ENCODE data around the gene IGFBP3. TPM values are rescaled to one million over a fixed set of nuclear protein-coding genes. Genes with fewer than 3 reads are reported as not detected.

IGFBP3 gene
- total RNA-seq, 1 donor from 2014 or later = 1,747 TPM

DNA sequence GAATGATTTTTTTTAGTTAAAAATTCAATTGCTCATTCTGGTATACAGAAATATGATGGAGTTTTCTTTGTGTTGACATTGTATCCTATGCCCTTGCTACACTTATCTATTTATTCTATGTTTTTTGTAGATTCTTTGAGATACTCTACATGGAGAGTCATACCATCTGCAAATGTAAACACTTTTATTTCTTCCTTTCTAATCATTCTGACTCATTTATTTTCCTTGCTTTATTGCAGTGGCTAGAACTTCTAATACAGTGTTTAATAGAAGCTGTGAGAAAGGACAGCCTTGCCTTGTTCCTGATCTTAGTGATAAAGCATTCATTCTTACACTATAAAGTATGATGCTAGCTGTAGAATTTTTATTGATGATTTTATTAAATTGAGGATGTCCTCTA, 9.9 kb upstream of the IGFBP3 start:
- Mint-ChIP-seq H3K27me3 (ENCODE audit: low read depth) (no peaks in the 10 kb centered on the region), H3K9me3 (ENCODE audit: low read depth) (peaks cover 23% of the 10 kb centered on the region), H3K36me3 (ENCODE audit: low read depth) (peaks cover 1% of the 10 kb centered on the region), H3K4me1 (ENCODE audit: low read depth) (peaks cover 14% of the 10 kb centered on the region), H3K27ac (ENCODE audit: unreplicated experiment) (no peak overlapping the region), H3K4me3 (ENCODE audit: unreplicated experiment) (no peak overlapping the region)
- no peak for DNase-seq (ENCODE audit: low spot score)
- TF ChIP-seq, protein P1, sequence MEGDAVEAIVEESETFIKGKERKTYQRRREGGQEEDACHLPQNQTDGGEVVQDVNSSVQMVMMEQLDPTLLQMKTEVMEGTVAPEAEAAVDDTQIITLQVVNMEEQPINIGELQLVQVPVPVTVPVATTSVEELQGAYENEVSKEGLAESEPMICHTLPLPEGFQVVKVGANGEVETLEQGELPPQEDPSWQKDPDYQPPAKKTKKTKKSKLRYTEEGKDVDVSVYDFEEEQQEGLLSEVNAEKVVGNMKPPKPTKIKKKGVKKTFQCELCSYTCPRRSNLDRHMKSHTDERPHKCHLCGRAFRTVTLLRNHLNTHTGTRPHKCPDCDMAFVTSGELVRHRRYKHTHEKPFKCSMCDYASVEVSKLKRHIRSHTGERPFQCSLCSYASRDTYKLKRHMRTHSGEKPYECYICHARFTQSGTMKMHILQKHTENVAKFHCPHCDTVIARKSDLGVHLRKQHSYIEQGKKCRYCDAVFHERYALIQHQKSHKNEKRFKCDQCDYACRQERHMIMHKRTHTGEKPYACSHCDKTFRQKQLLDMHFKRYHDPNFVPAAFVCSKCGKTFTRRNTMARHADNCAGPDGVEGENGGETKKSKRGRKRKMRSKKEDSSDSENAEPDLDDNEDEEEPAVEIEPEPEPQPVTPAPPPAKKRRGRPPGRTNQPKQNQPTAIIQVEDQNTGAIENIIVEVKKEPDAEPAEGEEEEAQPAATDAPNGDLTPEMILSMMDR (IDR thresholded peaks at IDR 0.05) = no peak

DNA sequence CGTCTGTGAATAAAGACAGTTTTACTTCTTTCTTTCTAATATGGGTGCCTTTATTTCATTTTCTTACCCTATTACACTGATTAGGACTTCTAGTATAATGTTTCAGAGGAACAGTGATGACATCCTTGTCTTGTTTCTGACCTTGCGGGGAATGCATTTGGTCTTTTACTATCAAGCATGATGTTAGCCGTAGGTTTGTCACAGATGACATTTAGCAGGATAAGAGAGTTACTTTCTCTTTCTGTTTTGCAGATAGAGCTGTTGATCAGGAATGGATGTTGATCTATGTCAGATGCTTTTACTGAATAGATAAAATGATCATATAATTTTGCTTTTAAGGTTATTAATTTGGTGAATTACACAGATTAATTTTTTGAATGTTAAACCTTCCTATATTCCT, 6.6 kb upstream of the IGFBP3 start:
- peaks cover 23% of the 10 kb centered on the region for H3K9me3 Mint-ChIP-seq (ENCODE audit: low read depth)
- peaks cover 1% of the 10 kb centered on the region for H3K36me3 Mint-ChIP-seq (ENCODE audit: low read depth)
- no peak overlapping the region for H3K4me3 Mint-ChIP-seq (ENCODE audit: unreplicated experiment)
- TF ChIP-seq, protein P1 (IDR thresholded peaks at IDR 0.05) = no peak
- no peak overlapping the region for H3K27ac Mint-ChIP-seq (ENCODE audit: unreplicated experiment)
- H3K27me3 Mint-ChIP-seq (ENCODE audit: low read depth) = no peaks in the 10 kb centered on the region
- H3K4me1 Mint-ChIP-seq (ENCODE audit: low read depth) = peaks cover 44% of the 10 kb centered on the region
- DNase-seq (ENCODE audit: low spot score) = no peak

DNA sequence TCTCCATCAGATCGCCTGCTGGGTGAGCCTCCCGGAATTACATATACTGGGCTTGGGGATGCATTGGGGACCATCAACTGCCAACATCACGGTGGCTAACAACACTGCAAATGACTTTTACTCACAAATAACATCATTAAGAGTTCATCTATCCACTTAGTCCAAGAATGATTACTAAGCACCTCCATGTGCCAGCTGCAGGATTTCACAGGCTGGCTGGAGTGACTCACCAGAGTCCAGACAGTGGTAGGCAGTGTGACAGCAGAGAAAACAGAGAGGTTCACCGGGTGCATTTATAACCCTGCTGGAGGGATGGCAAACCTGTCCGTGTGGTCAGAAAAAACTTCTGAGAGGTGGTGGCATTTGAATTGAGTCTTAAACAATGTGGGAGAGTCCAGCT, 3.2 kb upstream of the IGFBP3 start:
- no peaks in the 10 kb centered on the region for H3K27me3 Mint-ChIP-seq (ENCODE audit: low read depth)
- no peak for DNase-seq (ENCODE audit: low spot score)
- peaks cover 14% of the 10 kb centered on the region for H3K9me3 Mint-ChIP-seq (ENCODE audit: low read depth)
- TF ChIP-seq, protein P1 (IDR thresholded peaks at IDR 0.05) = peak; percentile 50
- peak overlapping the region; percentile 97 for H3K27ac Mint-ChIP-seq (ENCODE audit: unreplicated experiment)
- H3K4me1 Mint-ChIP-seq (ENCODE audit: low read depth) = peaks cover 68% of the 10 kb centered on the region
- H3K4me3 Mint-ChIP-seq (ENCODE audit: unreplicated experiment) = peak overlapping the region; percentile 17
- peaks cover under 1% of the 10 kb centered on the region for H3K36me3 Mint-ChIP-seq (ENCODE audit: low read depth)

DNA sequence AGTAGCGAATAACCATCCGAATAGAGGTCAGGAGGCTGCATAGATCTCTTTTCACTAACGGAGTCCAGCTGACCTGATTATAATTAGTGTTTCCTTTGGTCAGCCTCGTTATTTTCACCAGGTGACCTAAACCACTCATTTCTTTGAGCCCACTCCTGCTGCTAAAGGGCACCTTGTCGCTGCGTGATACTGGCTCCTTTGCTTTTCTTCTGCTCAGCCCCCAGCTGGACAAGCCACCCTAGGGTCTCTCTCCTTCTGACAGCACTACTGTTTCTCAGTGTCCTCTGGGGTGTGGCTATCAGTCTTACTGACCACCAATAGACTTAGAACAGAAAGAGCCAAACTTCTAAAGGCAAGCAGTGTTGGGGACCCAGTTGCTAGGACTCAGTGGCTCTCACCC, 2.7 kb upstream of the IGFBP3 start:
- Mint-ChIP-seq H3K9me3 (ENCODE audit: low read depth) (peaks cover 10% of the 10 kb centered on the region), H3K4me1 (ENCODE audit: low read depth) (peaks cover 73% of the 10 kb centered on the region), H3K27me3 (ENCODE audit: low read depth) (no peaks in the 10 kb centered on the region), H3K27ac (ENCODE audit: unreplicated experiment) (peak overlapping the region; percentile 97), H3K4me3 (ENCODE audit: unreplicated experiment) (no peak overlapping the region), H3K36me3 (ENCODE audit: low read depth) (peaks cover 2% of the 10 kb centered on the region)
- TF ChIP-seq, protein P1 (IDR thresholded peaks at IDR 0.05) = no peak
- no peak for DNase-seq (ENCODE audit: low spot score)

DNA sequence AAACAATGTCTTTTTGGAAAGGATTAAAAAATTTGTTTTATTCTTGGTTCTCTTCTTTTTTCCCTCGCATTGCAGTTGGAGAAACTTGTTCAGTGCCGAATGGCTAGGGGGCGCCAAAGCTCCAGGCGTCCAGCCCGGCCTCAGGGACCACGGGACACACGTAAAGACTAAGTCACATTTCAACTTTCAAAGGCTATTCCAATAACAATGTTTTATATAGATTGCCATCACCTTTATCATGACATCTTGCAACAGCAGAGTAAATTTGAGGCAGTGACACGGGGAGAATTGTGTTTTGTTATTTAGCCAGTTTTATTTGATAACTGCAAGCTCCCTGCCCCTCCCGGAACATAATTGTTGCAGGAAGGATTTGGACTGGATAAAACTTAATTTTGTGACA, 2.2 kb upstream of the IGFBP3 start:
- H3K27me3 Mint-ChIP-seq (ENCODE audit: low read depth) = no peaks in the 10 kb centered on the region
- peaks cover 4% of the 10 kb centered on the region for H3K9me3 Mint-ChIP-seq (ENCODE audit: low read depth)
- no peak for DNase-seq (ENCODE audit: low spot score)
- H3K27ac Mint-ChIP-seq (ENCODE audit: unreplicated experiment) = peak overlapping the region; percentile 97
- TF ChIP-seq, protein P1 (IDR thresholded peaks at IDR 0.05) = peak; percentile 97
- H3K36me3 Mint-ChIP-seq (ENCODE audit: low read depth) = peaks cover 2% of the 10 kb centered on the region
- peaks cover 78% of the 10 kb centered on the region for H3K4me1 Mint-ChIP-seq (ENCODE audit: low read depth)
- no peak overlapping the region for H3K4me3 Mint-ChIP-seq (ENCODE audit: unreplicated experiment)
